GM21529 (cell line): Measurements from ENCODE around the gene MGMT.

Experiments used
- ATAC-seq: cut with Tn5 transposase; IDR thresholded peaks from one replicate; pipeline ENCODE4 v1.9.1; 2021; ENCODE audit not compliant: unreplicated experiment

The MGMT gene

DNA sequence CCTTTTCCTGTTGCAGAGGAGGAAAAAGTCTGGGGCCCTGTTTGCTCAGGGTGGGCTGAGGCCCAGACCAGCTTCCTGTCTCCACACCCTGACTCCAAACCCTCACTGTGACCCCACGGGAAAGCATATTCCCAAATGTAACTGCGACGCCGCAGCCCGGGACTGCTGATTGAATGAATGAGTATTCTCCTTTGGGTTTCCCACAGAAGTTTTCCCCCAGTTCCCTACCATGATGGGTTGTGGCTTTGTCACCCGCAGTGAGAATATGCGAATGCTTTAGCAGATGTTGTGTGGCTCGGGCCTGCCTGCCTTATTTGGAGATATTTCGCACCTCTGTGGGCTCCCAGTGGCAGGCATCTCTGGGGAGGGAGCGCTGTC is 50.6 kb downstream of the MGMT start:
- no peak for ATAC-seq

DNA sequence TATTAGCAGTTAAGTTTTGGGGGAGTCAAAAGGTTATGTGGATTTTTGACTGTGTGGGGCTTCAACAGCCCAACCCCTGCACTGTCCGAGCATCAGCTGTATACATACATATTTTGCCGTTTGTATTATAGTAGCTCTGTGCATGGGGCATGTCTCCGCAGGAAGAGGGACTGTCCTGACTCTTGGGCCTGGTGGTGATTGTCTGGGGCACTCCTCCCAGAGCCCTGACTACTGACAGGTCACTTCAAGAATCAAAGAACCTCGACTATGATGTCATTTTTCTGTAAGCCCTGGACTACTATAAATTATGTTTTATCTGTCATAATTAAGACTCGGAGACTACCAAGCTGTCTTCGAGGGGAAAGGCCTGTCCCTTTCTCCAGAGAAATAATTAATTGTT is 51.8 kb downstream of the MGMT start:
- ATAC-seq: no peak

DNA sequence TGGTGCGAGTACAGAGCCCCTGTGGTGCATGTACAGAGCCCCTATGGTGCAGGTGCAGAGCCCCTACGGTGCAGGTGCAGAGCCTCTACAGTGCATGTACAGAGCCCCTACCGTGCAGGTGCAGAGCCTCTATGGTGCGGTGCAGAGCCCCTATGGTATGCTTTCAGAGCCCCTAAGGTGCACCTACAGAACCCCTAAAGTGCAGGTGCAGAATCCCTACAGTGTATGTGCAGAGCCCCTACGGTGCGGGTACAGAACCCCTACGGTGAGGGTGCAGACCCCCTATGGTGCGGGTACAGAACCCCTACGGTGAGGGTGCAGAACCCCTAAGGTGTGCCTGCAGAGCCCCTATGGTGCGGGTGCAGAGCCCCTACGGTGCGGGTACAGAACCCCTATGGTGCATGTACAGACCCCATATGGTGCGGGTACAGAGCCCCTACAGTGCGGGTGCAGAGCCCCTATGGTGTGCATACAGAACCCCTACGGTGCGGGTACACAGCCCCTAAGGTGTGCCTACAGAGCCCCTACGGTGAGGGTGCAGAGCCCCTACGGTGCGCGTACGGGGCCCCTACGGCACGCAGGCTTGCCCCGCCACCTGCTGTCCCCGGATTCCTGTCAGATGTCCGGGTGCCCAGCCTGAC is 53.5 kb downstream of the MGMT start:
- ATAC-seq: no peak

DNA sequence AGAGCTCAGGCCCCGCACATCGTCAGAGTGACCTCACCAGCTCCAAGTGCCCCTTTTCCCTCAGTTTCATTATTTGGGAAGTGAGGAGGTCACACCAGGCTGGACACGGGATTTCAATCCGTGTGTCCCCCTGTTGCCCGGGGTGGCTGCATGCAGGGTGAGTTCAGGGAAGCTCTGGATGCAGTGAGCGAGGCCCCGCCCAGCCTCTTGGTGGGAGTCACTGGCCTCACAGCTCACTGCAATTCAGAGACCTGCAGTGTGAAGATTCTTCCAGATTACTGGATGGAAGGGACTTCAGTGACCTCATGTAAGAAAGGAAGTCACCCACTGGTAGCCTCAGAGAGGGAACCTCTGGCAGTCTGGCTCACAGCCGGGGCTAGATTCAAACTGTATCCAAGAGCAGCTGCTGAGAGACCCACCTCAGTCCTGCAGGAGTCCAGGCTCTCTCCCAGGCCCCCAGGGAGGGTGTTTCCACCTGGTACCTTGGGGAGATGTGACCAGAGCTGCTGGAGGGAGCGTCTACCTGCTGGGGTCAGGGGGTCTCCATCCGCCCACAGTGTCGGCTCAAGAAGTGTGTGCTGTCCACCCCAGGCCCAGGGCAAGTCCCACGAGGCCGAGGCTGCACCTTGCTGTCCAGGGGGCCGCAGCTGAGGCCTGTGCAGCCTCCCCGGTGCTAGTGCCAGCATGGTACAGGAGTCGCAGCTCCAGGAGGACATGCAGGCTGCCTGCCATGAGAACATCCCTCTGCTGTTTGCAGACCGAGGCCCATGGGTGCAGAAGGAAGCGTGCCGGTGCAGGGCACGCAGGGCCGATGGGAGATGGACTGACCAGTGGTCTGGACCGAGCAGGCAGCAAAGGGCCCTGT is 54.4 kb downstream of the MGMT start:
- ATAC-seq: no peak

- ATAC-seq: no peak
These were observed 55.1 kb downstream of the MGMT start for GRCh38 chr10:129522041-129522585.

DNA sequence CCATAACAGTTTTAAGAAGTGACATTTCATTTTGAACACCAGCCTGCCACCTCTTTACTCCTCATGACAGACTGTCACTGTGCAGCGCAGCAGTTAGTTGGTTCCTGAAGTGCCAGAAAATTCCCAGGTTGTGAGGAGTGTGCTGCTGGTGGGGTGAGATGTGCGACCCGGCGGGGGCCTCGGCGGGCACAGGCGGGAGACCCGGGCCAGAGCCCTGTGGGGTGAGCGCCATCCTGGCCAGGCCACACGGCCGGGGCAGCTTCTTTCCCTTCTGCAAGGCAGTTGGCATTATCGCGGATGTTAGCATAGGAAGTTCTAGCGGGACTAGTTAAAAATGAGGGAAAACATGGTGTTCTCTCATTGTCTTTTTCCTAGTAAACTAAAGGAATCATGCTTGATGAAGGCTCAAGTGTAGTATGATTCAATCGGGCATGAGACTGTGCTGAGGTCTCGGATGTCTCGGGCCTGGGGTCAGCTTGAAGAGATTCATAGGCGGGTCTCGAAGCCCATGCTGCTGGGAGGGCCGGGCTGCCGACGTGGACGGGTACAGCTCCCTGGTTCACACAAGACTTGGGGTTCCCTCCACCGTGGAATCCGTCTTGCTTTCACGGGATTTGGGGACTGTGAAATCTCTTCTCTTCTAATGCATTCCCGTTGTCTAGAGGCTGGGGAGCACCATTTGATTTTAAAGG is 56.1 kb downstream of the MGMT start:
- no peak for ATAC-seq

- ATAC-seq: no peak
These were observed 56.8 kb downstream of the MGMT start for GRCh38 chr10:129523723-129524316.

DNA sequence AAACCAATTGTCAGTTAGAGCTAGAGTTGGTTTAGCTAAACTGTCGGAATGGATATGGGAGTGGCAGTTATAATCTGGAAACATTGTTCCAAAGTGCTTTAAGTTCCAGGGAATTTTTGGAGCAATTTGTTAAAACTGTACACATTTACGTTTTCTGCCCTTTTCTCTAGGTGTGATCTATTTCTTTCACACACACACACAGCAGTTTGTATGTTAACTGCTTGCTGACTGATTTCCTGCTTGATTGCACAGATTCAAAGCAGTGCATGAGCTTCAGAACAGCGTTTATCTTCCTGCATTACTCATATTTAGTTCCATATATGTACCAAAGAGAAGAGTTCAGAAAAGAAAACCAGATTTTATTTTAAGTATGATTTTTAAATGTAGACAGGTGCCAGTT is 57.9 kb downstream of the MGMT start:
- no peak for ATAC-seq

GRCh38 chr10:129525401-129525801 is 58.4 kb downstream of the MGMT start:
- ATAC-seq: no peak

- ATAC-seq: no peak
These were observed 59.9 kb downstream of the MGMT start for GRCh38 chr10:129526943-129527342.

GRCh38 chr10:129528376-129528978 is 61.4 kb downstream of the MGMT start:
- no peak for ATAC-seq

DNA sequence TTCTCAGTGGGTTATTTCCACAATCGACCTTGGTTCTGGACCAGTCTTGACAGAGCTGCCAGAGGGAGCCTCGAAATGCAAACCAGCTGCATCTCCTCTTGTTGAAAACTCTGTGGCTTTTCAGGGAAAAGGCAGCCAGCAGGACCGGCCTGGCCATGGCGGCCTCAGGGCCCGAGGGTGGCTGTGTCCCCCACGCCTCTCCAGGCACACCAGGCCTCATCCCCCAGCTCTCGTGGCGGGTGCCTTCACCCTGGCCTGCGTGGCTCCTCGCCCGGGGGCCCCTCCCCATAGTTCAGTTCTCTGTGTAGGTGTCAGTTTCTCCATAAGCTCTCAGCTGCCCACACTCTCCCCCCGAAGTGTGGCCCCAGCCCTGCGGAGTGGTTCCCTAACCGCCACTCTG is 63.5 kb downstream of the MGMT start:
- ATAC-seq: no peak

DNA sequence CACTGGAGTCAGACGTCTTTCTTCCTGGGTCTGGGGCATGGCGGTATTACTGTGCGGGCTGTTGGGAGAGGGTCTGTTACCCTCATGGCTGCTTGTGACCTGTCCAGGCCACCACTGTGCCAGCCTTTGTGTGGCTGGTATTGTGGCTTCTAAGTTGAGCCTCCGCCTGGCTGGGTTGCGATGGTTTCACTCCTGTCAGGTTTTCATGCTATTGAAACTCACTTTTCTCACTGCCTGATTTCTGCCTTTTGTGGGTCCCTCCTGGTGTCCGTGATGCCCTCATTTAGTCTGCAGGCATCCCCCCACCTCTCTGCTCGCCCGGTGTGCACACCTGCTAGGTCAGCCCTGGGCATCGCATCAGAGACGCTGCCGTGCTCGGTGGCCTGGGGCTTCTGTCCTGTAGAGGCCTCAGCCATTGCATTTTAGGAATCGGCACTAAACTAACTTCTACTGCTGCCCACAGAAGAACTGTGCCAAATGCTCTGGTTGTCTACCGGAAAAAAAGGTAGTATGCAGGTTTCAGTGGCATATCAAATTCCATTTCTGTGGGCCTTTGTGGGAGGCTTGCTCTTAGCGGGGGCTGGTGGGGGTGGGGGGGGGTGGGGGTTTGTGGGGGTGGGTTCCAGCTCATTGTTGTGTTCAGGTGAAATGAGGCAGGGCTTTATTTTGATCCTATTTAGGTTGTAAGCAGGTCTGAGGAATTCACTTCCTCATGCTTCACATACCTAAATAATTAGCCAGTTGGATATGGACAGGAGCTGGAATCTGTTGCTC is 64.3 kb downstream of the MGMT start:
- ATAC-seq: no peak

DNA sequence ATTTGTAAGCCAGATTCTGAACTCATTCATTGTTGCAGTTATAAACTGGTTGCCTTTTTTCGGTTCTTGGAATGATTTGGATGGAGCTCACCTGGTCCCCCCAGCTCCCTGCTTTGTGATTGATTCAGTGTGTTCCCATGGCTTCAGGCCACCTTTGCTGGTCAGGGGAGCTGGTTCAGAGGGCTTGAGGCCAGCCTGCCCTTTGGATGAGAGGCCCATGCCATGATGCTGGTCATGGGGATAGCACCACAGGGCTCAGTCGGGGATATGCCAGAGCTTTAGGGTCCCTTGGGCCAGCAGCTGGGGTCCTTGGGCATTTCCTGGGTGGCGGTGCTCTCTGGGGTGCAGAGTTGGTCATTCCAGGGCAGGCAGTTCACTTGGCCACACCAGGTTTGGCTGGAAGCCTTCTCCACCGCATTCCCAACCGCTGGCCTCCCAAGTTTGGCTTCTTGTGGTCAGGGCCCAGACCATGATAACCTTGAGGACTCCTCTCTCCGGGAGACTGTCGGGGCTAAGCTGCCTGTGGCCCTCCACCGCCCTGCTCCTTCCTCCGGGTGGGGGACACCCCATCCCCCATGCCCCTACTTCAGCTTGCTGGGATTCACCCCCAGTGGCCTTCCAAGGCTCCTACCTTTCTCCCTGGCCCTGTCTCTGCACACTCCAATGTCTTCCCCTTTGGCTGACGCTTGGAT is 65.1 kb downstream of the MGMT start:
- ATAC-seq: no peak

DNA sequence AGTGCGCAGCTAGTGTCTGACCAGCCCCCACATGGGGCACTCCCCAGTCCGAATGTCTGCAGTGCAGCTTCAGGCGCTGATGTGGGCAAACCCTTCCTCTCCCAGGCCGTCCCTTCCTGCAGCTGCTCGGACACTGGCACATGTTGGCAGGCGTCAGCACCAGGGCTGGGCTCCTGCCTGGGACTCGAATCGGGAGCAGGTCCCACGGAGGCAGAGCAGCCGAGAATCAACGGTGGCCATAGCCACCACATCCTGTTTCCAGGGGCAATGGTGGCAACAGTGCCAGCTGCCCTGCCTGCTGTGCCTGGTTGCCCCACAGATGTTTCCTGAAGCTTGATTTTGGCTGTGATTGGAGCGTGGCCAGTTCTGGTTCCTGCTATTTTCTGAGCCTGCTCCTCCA is 65.8 kb downstream of the MGMT start:
- ATAC-seq: no peak

DNA sequence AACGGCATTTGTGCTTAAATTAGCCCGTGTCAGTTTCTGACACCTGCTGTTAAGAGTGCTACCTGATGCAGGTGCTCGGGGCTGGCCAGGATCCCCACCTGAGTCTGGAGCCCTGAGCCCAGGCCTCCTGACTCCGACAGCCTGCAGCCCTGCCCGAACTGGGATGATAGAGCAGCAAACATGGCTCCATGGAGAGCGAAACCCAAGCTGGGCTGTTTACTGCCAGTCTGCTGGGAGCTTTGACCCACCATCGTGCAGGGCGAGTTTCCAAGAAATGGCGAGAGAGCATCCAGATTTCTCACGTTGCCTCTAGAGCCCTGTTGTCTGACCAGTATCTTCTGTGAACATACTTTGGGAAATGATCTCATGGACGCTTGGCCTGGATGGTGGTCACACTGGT is 66.2 kb downstream of the MGMT start:
- no peak for ATAC-seq

DNA sequence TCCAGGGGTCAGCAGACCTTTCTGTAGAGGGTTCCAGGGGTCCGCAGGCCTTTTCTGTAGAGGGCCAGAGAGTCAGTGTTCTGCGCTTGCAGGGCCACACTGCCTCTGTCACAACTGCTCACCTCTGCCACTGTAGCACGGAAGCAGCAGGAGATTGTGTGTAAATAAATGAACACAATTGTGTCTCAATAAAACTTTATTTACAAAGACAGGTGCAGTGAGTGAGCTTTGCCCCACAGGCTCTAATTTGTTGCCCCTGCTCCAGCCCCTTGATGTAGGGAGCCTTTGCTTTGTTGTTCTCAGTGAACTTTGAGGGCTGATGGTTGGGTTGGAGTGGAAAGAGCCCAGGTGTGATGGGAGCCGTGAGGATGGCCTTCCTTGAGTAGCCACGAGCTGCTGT is 67.8 kb downstream of the MGMT start:
- no peak for ATAC-seq

GRCh38 chr10:129536336-129536735 is 69.3 kb downstream of the MGMT start:
- no peak for ATAC-seq

DNA sequence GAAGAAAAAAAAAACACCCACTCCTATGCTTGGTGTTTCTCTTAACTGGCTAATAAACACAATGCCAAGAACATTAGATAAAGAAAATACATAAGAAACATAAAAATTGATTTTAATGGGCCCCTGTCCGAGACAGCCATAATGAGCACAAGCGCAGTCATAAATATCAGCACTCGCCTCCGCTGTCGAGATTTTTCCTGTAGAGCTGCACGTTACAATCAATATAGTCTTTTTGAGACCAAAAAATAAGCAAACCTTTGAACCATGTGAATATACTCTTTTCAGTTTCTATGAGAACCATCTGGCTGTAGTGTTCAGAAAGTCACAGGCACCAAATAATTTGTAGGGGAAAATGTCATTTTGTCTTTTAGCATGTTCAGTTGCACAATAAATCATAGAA is 70.1 kb downstream of the MGMT start:
- no peak for ATAC-seq

GRCh38 chr10:129538236-129538635 is 71.2 kb downstream of the MGMT start:
- no peak for ATAC-seq
